ENCODE data around the gene FLT4. TPM values are rescaled to one million over a fixed set of nuclear protein-coding genes. Genes with fewer than 3 reads are reported as not detected.
"Not testable (repeated sequence)": the region's sequence is repeated elsewhere in the genome, so short reads cannot be mapped to it uniquely, and the experiment has no call there.

FLT4 gene
- total RNA-seq, 1 donor from 2014 or later = 2.0 TPM

- TF ChIP-seq, protein P1, sequence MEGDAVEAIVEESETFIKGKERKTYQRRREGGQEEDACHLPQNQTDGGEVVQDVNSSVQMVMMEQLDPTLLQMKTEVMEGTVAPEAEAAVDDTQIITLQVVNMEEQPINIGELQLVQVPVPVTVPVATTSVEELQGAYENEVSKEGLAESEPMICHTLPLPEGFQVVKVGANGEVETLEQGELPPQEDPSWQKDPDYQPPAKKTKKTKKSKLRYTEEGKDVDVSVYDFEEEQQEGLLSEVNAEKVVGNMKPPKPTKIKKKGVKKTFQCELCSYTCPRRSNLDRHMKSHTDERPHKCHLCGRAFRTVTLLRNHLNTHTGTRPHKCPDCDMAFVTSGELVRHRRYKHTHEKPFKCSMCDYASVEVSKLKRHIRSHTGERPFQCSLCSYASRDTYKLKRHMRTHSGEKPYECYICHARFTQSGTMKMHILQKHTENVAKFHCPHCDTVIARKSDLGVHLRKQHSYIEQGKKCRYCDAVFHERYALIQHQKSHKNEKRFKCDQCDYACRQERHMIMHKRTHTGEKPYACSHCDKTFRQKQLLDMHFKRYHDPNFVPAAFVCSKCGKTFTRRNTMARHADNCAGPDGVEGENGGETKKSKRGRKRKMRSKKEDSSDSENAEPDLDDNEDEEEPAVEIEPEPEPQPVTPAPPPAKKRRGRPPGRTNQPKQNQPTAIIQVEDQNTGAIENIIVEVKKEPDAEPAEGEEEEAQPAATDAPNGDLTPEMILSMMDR (IDR thresholded peaks at IDR 0.05; ENCODE audit: unreplicated experiment) = no peak
- H3K27me3 Mint-ChIP-seq = peaks cover 43% of the 10 kb centered on the region
- H3K4me1 Mint-ChIP-seq (ENCODE audit: low read depth) = peaks cover 3% of the 10 kb centered on the region
- no peak for DNase-seq (ENCODE audit: low spot score, unreplicated experiment)
- no peak overlapping the region for H3K27ac Mint-ChIP-seq
- no peak overlapping the region for H3K4me3 Mint-ChIP-seq (ENCODE audit: low read depth)
- no peaks in the 10 kb centered on the region for H3K9me3 Mint-ChIP-seq (ENCODE audit: low read depth)
- H3K36me3 Mint-ChIP-seq (ENCODE audit: insufficient read depth) = no peaks in the 10 kb centered on the region
Observed at GRCh38 chr5:180684623-180685161, 35.3 kb upstream of the FLT4 start.

- no peak overlapping the region for H3K27ac Mint-ChIP-seq
- no peaks in the 10 kb centered on the region for H3K9me3 Mint-ChIP-seq (ENCODE audit: low read depth)
- H3K4me1 Mint-ChIP-seq (ENCODE audit: low read depth) = peaks cover 3% of the 10 kb centered on the region
- TF ChIP-seq, protein P1 (IDR thresholded peaks at IDR 0.05; ENCODE audit: unreplicated experiment) = no peak
- H3K27me3 Mint-ChIP-seq = peaks cover 30% of the 10 kb centered on the region
- H3K36me3 Mint-ChIP-seq (ENCODE audit: insufficient read depth) = no peaks in the 10 kb centered on the region
- no peak for DNase-seq (ENCODE audit: low spot score, unreplicated experiment)
- no peak overlapping the region for H3K4me3 Mint-ChIP-seq (ENCODE audit: low read depth)
Observed at GRCh38 chr5:180683220-180683922, 34.0 kb upstream of the FLT4 start.

- TF ChIP-seq, protein P1 (IDR thresholded peaks at IDR 0.05; ENCODE audit: unreplicated experiment) = no peak
- Mint-ChIP-seq H3K4me1 (ENCODE audit: low read depth) (peaks cover 3% of the 10 kb centered on the region), H3K27me3 (peaks cover 31% of the 10 kb centered on the region), H3K4me3 (ENCODE audit: low read depth) (no peak overlapping the region), H3K36me3 (ENCODE audit: insufficient read depth) (no peaks in the 10 kb centered on the region), H3K27ac (no peak overlapping the region), H3K9me3 (ENCODE audit: low read depth) (no peaks in the 10 kb centered on the region)
- no peak for DNase-seq (ENCODE audit: low spot score, unreplicated experiment)
Observed at GRCh38 chr5:180682560-180682959, 33.2 kb upstream of the FLT4 start.

- DNase-seq (ENCODE audit: low spot score, unreplicated experiment); H3K36me3 Mint-ChIP-seq (ENCODE audit: insufficient read depth); H3K9me3 Mint-ChIP-seq (ENCODE audit: low read depth); H3K4me3 Mint-ChIP-seq (ENCODE audit: low read depth); H3K4me1 Mint-ChIP-seq (ENCODE audit: low read depth); H3K27ac Mint-ChIP-seq: not testable (repeated sequence)
- H3K27me3 Mint-ChIP-seq = peaks cover 32% of the 10 kb centered on the region
Observed at GRCh38 chr5:180682008-180682407, 32.6 kb upstream of the FLT4 start.

- not testable (repeated sequence) for DNase-seq (ENCODE audit: low spot score, unreplicated experiment); H3K9me3 Mint-ChIP-seq (ENCODE audit: low read depth); H3K4me1 Mint-ChIP-seq (ENCODE audit: low read depth); H3K27ac Mint-ChIP-seq; H3K36me3 Mint-ChIP-seq (ENCODE audit: insufficient read depth); H3K4me3 Mint-ChIP-seq (ENCODE audit: low read depth)
- H3K27me3 Mint-ChIP-seq = peaks cover 34% of the 10 kb centered on the region
Observed at GRCh38 chr5:180678319-180678718, 28.9 kb upstream of the FLT4 start.

- Mint-ChIP-seq H3K4me3 (ENCODE audit: low read depth) (no peak overlapping the region), H3K4me1 (ENCODE audit: low read depth) (peaks cover 9% of the 10 kb centered on the region), H3K9me3 (ENCODE audit: low read depth) (no peaks in the 10 kb centered on the region), H3K36me3 (ENCODE audit: insufficient read depth) (no peaks in the 10 kb centered on the region), H3K27ac (no peak overlapping the region), H3K27me3 (peaks cover 46% of the 10 kb centered on the region)
- no peak for DNase-seq (ENCODE audit: low spot score, unreplicated experiment)
- TF ChIP-seq, protein P1 (IDR thresholded peaks at IDR 0.05; ENCODE audit: unreplicated experiment) = no peak
Observed at GRCh38 chr5:180675036-180675635, 25.7 kb upstream of the FLT4 start.

DNA sequence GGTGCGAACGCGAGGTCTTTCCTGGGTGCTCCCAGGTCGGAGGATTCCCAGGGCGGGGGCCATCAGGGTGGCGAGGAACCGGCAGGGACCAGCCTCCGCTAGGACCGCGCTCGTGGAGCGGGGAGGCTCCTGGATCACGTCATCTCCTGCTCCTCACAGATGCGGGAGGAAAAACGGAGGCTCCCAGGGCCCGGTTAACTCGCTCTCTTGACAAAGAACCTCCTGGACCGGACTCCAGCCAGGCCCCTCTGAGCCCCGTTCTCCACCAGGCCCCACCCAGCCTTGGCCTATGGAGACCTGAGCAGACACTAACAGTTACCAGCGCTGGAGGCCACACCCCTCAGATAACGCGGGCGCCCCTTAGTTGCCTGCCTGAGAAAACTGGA is 24.7 kb upstream of the FLT4 start:
- not testable (repeated sequence) for DNase-seq (ENCODE audit: low spot score, unreplicated experiment); H3K9me3 Mint-ChIP-seq (ENCODE audit: low read depth); H3K4me3 Mint-ChIP-seq (ENCODE audit: low read depth); H3K27ac Mint-ChIP-seq; H3K36me3 Mint-ChIP-seq (ENCODE audit: insufficient read depth)
- H3K27me3 Mint-ChIP-seq = peaks cover 49% of the 10 kb centered on the region
- H3K4me1 Mint-ChIP-seq (ENCODE audit: low read depth) = peaks cover 19% of the 10 kb centered on the region

Measured in progenitor cell of endocrine pancreas (in vitro differentiated cells).